Urinary bladder (tissue), 4 donors: ENCODE results near the gene TMEM179. TPM values are rescaled to one million over a fixed set of nuclear protein-coding genes. Genes with fewer than 3 reads are reported as not detected.

Experiments
- DNase-seq: peaks from one replicate; pipeline ENCODE4 v3.0.0-alpha.2; 2015; ENCODE audit errors: extremely low spot score
- H3K27ac ChIP-seq: one replicate; pipeline ENCODE4 v1.5.1; 2013; ENCODE audit warnings: low read depth, mild to moderate bottlenecking, moderate library complexity
- H3K36me3 ChIP-seq: one replicate; pipeline ENCODE4 v1.6.1; 2013; ENCODE audit warnings: mild to moderate bottlenecking, moderate library complexity; ENCODE audit not compliant: insufficient read depth
- H3K4me1 ChIP-seq: one replicate; pipeline ENCODE4 v1.6.1; 2013; ENCODE audit warnings: mild to moderate bottlenecking, moderate library complexity; ENCODE audit not compliant: insufficient read depth
- H3K4me3 ChIP-seq: one replicate; pipeline ENCODE4 v1.5.1; 2013; ENCODE audit warnings: low read depth, low read length
- WGBS: extraction: QIAGEN DNeasy Blood & Tissue Kit; methylation state at CpG from one replicate; pipeline ENCODE4 v1.1.7; 2013; 5-methylcytosine and 5-hydroxymethylcytosine counted together
- polyA plus RNA-seq: library from polyadenylated mRNA; stranded (reverse); fragments of 200-250 nt; gene quantifications from one replicate; pipeline ENCODE4 v1.2.3, GENCODE V29; 2013
- total RNA-seq: library from RNA; depleted of rRNA; stranded (reverse); fragments of >200 nt; gene quantifications from one replicate; pipeline ENCODE4 v1.2.3, GENCODE V29; 2014
- donor health status: healthy with polysubstance abuse.
- donor health status: healthy.

The TMEM179 gene
- total and polyA plus RNA-seq, 2 donors, result 1.9 to 3.0 TPM

GRCh38 chr14:104560586-104560945 lies 44.0 kb downstream of the TMEM179 start:
- no peak overlapping the region for H3K4me3 ChIP-seq
- 87% methylated on average over 3 of the region's 3 CpGs for WGBS
- no peaks in the 10 kb centered on the region for H3K36me3 ChIP-seq
- H3K4me1 ChIP-seq, result no peaks in the 10 kb centered on the region
- DNase-seq, result no peak
- no peak overlapping the region for H3K27ac ChIP-seq

- Histone ChIP-seq H3K36me3 (no peaks in the 10 kb centered on the region), H3K27ac (no peak overlapping the region), H3K4me1 (no peaks in the 10 kb centered on the region), H3K4me3 (no peak overlapping the region)
- DNase-seq, result no peak
- WGBS, result 92% methylated on average over 21 of the region's 21 CpGs
Measured at GRCh38 chr14:104559804-104560585, 44.6 kb downstream of the TMEM179 start.

DNA sequence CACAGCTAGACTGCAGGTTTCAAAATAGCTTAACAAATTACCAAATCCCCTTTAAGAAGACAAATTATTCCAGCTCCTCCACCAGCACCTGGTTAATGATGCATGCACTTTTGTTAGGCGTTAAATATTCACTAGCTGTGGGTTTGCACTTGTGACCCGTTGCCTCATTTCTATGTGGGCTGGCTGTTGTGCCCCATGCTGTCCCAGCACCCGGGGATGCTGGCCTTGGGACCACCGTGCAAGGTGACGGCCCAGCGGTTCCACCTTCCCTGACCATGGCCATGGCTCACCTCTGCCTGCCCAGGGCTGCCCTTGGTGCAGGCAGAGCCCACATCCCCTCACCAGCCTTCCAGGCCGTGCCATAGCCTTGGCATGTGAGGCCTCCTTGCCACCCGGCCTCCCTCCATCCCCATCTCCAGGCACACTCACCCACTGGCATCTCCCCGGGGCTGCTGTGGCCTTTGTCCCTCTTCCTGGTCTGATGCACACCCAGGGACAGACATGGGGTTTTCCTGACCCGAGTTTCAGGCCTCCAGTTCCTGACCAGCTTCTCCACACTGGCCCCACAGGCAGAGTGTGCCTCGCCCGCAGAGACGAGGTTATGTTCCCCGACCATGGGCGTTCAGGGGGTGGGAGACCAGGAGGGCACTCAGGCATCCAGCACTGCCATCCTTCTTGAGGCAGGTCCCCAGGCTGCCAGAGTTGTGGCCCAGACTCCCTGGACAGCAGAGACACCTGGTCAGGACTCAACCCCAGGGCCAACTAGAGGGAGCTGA lies 45.4 kb downstream of the TMEM179 start:
- no peaks in the 10 kb centered on the region for H3K36me3 ChIP-seq
- WGBS, result 90% methylated on average over 15 of the region's 15 CpGs
- DNase-seq, result no peak

DNA sequence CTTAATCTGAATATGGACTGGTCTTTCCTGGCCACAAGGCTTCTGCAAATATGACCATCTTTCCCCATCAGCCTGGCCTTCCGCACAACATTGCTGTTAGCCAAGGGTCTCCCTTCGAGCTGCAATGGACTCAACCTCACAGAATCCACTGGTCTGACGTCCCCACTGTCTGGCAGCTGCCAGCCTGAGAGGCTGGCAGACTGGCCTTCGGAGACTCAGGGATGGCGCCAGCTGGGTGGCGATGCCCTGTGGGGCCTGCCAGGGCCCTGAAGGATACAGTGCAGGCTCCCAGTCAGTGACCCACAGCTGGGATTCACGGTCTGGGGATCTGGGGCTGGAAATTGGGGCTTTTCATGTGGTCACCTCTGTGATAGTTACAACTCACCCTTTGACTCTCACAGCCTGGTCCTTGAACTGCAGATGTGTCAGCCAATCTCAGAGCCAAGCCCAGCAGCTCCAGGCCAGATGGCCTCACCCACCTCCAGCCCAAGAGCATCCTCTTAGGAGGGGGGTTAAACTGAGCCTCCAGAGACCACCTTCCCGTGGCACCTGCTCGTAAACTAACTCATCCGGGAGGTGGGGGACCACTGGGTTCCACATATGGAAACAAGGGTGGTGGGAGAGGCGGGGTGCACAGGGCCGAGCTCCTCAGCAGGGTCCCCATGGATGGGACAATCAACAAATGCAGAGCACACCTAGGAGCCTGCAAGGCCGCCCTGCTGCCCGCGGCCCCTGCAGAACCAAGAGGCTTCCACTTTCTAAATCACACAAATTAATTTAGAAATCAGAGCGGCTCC lies 46.1 kb downstream of the TMEM179 start:
- no peaks in the 10 kb centered on the region for H3K36me3 ChIP-seq
- no peaks in the 10 kb centered on the region for H3K4me1 ChIP-seq
- no peak overlapping the region for H3K4me3 ChIP-seq
- H3K27ac ChIP-seq, result no peak overlapping the region
- no peak for DNase-seq
- WGBS, result 94% methylated on average over 16 of the region's 16 CpGs

More for the DNA sequence above, 45.4 kb downstream of the TMEM179 start:
- Histone ChIP-seq H3K4me3 (no peak overlapping the region), H3K4me1 (no peaks in the 10 kb centered on the region), H3K27ac (no peak overlapping the region)

DNA sequence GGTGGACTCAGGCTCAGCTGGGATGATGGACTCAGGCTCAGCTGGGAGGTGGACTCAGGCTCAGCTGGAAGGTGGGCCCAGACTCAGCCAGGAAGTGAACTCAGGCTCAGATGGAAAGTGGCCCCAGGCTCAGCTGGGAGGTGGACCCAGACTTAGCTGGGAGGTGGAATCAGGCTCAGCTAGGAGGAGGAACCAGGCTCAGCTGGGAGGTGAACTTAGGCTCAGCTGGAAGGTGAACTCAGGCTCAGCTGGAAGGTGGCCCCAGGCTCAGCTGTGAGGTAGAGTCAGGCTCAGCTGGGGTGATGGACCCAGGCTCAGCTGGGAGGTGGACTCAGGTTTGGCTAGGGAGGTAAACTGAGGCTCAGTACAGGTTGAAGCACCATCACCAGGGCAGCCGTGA lies 46.8 kb downstream of the TMEM179 start:
- no peaks in the 10 kb centered on the region for H3K36me3 ChIP-seq
- H3K4me1 ChIP-seq, result no peaks in the 10 kb centered on the region
- 98% methylated on average over 1 of the region's 1 CpG for WGBS
- H3K4me3 ChIP-seq, result no peak overlapping the region
- DNase-seq, result no peak
- H3K27ac ChIP-seq, result no peak overlapping the region

DNA sequence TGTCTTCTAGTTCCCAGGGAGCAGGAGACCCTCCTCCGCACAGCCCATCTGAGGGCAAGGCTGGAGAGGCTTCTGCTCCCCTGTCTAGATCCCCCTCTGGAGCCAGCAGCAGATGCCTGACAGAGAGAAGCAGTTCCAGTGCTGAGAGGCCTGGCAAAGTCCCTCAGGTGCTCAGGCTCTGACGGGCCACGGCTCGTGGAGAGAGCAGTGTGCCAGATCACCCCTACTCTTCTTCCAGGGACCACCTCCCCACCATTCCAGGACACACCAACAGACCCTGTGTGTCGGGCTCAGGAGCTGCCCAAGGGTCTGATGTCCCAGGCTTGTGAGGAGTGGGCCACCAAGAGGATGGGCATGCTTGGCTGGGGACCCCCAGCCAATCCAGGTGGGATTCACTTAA lies 47.5 kb downstream of the TMEM179 start:
- Histone ChIP-seq H3K4me1 (no peaks in the 10 kb centered on the region), H3K27ac (no peak overlapping the region), H3K4me3 (no peak overlapping the region), H3K36me3 (no peaks in the 10 kb centered on the region)
- 94% methylated on average over 5 of the region's 5 CpGs for WGBS
- no peak for DNase-seq

DNA sequence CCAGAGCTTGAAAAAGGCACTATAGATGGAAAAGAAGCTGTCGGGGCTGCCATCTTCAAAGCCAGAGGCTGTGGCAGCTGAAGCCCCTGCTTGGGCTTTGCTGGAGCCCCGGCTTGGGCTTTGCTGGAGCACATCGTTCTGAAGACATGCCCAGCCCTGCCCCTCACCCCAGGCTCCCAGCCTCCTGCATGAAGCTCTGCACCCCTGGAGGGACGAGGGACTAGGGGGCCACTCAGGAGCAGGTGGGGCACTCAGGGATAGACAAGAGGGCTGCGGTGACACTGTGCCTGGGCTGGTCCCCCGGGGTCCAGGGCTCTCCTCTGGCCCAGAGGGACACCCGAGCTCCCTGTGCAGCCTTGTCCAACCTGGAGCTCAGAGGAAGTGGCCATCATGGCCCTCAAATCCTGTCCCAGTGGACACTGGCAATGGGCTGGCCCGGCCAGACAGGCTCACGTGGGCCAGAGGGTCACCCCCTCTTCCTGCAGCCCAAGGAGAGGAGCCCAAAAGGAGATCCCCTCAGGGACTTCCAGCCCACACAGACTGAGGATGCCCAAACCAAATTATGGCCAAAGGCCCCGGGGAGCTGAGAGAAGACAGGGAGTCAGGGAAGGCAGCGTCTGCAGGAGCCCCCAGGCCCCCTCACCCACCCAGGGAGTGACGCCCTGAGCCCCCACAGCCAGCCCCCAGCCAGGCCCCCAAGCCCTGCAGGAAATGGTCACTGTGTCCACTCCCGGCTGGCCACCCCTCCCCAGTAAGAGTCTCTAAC lies 48.1 kb downstream of the TMEM179 start:
- DNase-seq, result no peak
- H3K4me3 ChIP-seq, result no peak overlapping the region
- 82% methylated on average over 13 of the region's 13 CpGs for WGBS
- no peaks in the 10 kb centered on the region for H3K36me3 ChIP-seq
- H3K27ac ChIP-seq, result no peak overlapping the region
- H3K4me1 ChIP-seq, result no peaks in the 10 kb centered on the region

DNA sequence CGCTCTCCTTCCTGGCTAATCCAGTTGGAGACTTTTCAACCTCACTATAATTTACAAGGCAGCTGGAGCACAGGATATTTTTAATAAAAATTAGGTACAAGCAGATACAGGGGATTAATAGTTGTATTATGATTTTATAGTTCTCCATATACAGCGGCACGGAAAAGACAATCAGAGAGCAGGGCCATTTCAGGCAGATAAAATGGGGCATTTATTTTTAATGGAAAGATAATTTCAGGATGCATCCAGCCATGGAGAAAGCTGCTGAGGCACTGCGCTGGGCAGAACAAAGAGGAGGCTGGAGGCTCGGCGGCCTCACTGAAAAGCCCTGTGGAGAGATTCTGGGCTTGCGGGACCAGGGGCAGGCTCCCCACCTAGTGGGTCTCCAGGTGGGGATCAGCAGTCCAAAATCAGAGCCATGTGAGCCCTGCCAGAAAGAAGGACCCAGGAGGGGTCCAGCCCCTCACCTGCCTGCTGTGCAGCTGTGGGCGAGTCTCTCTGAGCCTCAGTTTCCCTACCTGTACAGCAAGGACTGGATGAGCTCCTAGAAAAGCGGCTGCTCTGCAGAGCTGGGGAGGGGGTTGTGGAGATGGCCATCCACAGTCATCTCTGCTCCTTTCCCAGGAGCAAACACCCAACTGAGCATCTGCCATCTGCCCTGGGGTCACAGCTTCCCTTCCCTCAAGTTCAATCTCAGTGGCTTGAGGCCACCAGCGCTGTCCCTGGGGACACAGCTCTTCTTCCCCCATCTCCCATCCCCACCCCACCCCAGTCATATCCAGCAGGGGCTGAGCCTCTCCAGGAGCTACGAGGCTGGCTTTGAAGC lies 48.9 kb downstream of the TMEM179 start:
- WGBS, result 66% methylated on average over 11 of the region's 11 CpGs
- DNase-seq, result no peak
- Histone ChIP-seq H3K36me3 (no peaks in the 10 kb centered on the region), H3K4me1 (no peaks in the 10 kb centered on the region), H3K4me3 (no peak overlapping the region), H3K27ac (no peak overlapping the region)

DNA sequence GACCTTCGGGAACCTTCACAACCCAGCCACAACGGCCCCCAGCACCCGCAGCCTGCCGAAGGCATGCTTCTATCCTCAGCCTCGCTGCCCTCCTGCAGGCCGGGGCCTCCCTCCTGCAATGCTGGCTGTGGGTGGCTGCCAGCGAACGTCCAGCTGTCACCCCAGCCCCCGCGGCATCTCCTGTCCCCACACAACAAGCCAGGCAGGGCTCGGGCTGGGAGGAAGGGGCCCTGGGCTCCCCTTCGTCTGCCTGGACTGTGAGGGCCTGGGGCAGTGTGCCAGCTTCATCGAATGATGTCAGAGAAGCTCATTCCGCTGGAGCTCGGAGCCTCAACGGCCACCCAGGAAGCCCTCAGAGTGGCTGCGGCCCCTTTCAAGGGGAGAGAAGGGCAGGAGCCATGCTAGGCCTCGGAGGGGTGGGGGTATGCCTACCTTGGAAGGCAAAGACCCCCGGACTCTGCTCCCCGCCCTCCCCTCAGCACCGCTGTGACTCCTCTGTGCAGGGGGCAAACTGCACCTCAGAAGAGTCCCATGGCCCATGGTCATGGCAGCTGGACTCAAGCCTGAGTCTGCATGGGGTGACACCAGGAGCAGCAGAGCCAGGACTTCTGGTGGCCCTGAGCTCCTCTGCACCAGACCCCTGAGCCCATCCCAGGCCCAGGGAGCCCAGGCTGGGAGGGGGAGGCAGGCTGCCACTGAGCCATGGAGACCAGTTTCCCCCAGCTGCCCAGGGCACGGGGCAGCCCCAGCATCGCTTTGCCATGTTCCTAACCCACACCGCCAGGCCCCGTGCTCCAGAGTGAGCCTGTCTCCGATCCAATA lies 49.8 kb downstream of the TMEM179 start:
- Histone ChIP-seq H3K4me1 (no peaks in the 10 kb centered on the region), H3K4me3 (no peak overlapping the region), H3K27ac (no peak overlapping the region), H3K36me3 (no peaks in the 10 kb centered on the region)
- no peak for DNase-seq
- WGBS, result 36% methylated on average over 26 of the region's 26 CpGs

- H3K36me3 ChIP-seq, result no peaks in the 10 kb centered on the region
- no peak for DNase-seq
- no peaks in the 10 kb centered on the region for H3K4me1 ChIP-seq
- H3K4me3 ChIP-seq, result no peak overlapping the region
- no peak overlapping the region for H3K27ac ChIP-seq
- WGBS, result 75% methylated on average over 12 of the region's 12 CpGs
Measured at GRCh38 chr14:104554088-104554607, 50.4 kb downstream of the TMEM179 start.

DNA sequence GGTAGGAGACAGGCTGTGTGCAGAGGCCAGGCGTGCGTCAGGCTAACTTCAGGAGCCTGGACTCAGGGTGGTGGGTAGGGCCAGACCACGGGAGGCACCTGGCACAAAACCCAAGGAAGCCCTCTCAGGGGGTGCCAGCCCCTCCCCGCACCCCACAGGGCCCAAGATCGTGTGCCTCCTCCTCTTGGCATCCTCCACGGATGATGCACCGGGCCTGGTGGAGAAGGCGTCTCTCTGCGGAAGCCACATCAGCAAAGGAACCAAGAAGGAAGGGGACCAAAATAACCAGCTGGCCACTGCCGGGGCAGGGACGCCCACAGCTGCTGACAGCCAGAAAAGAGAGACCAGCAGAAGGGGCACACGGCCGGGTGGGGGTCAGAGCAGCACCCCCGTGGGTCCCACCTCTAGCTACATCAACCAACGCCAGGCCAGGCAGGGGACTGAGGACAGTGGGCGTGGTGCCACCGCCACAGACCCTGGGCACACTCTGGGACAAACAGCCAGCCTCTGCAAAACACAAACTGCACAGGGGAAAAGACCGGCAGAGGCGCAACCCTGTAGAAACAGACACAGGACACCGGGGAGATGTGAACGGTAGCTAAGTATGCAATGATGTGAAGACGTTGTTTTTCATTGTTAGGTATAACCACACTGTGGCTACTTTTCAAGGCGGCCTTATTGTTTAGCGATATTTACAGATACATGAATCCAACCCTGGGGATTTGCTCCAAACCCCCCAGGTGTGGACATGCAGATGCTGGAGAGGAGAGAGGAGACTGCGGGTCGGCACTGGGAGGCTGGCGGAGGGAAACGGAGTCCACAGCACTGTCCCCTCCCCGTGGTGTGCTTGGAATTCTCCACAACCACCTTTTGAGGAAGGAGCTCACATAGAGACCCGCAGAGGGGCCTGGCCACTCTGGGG lies 51.1 kb downstream of the TMEM179 start:
- Histone ChIP-seq H3K27ac (no peak overlapping the region), H3K36me3 (no peaks in the 10 kb centered on the region), H3K4me3 (no peak overlapping the region), H3K4me1 (no peaks in the 10 kb centered on the region)
- no peak for DNase-seq
- 89% methylated on average over 30 of the region's 30 CpGs for WGBS
